Activated CD4-positive, alpha-beta memory T cell treated with anti-CD3 and anti-CD28 coated beads for 36 hours (primary cell): ENCODE measurements around the gene TTBK2. TPM values are rescaled to one million over a fixed set of nuclear protein-coding genes. Genes with fewer than 3 reads are reported as not detected.
"Not testable (repeated sequence)": the region's sequence is repeated elsewhere in the genome, so short reads cannot be mapped to it uniquely, and the experiment has no call there.

Experiments
- CTCF ChIA-PET: fragments of 350-600 bp; sonication (Branson Sonifier 250); formaldehyde crosslinking; loops from one replicate; lab custom pipeline; 2021; ENCODE audit warnings: antibody characterized with exemption, inconsistent platforms; lab: Charles Lee
- POLR2A ChIA-PET: fragments of 350-600 bp; sonication (Branson Sonifier 250); formaldehyde crosslinking; loops from one replicate; lab custom pipeline; 2021; ENCODE audit warnings: antibody characterized with exemption; lab: Charles Lee
- DNase-seq: peaks from one replicate; pipeline ENCODE4 v3.0.0-alpha.2; 2020
- H3K27ac Mint-ChIP-seq: one replicate; pipeline ENCODE4 v1.8.0; 2021; ENCODE audit warnings: mixed read lengths
- H3K27me3 Mint-ChIP-seq: one replicate; pipeline ENCODE4 v1.8.0; 2021; ENCODE audit warnings: mixed read lengths
- H3K36me3 Mint-ChIP-seq: one replicate; pipeline ENCODE4 v1.8.0; 2021; ENCODE audit warnings: mixed read lengths
- H3K4me1 Mint-ChIP-seq: one replicate; pipeline ENCODE4 v1.8.0; 2021; ENCODE audit warnings: low read depth, mixed read lengths
- H3K4me3 Mint-ChIP-seq: one replicate; pipeline ENCODE4 v1.8.0; 2021; ENCODE audit warnings: mild to moderate bottlenecking, mixed read lengths
- H3K9me3 Mint-ChIP-seq: one replicate; pipeline ENCODE4 v1.8.0; 2021; ENCODE audit warnings: mixed read lengths
- intact Hi-C: fragments of 100-400 bp; cut with micrococcal nuclease; formaldehyde crosslinking; loops from one replicate; pipeline ENCODE4 v1.15.1; 2023
- total RNA-seq, 2 experiments: library from RNA; stranded (reverse); gene quantifications; one replicate each; pipeline ENCODE4 v1.2.3, GENCODE V29; 2021

The TTBK2 gene
- total RNA-seq, 2 experiments from 2014 or later = 12.6 to 13.8 TPM

DNA sequence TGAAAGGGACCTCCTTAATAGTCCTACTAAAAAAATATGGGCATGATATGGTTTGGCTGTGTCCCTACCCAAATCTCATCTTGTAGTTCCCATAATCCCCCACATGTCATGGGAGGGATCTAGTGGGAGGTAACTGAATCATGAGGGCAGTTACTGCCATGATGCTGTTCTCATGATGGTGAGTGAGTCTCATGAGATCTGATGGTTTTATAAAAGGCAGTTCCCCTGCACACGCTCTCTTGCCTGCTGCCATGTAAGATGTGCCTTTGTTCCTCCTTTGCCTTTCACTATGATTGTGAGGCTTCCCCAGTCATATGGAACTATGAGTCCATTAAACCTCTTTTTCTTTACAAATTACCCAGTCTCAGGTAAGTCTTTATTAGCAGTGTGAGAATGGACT lies 26.7 kb downstream of the TTBK2 start:
- H3K27ac Mint-ChIP-seq, H3K27me3 Mint-ChIP-seq, POLR2A ChIA-PET, DNase-seq, CTCF ChIA-PET, H3K4me1 Mint-ChIP-seq, intact Hi-C loops, H3K9me3 Mint-ChIP-seq, H3K4me3 Mint-ChIP-seq: not testable (repeated sequence)
- H3K36me3 Mint-ChIP-seq = peaks cover 12% of the 10 kb centered on the region

DNA sequence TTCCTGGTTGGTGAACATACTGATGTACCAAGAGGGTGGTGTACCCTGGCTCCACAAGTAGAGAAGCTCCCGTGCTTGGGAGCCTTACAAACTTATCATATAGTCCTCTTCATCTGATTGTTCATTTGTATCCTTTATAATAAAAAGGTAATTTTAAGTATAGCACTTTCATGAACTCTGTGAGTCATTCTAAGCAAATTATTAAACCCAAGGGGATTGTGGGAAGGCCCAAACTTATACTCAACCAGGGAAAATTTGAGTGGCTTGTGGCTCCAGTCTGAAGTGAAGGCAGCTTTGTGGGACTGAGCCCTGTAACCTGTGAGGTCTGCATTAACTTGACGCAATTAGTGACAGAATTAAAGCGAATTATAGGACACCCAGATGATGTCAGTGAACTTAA lies 29.0 kb downstream of the TTBK2 start:
- ChIA-PET CTCF (no interaction called here), POLR2A (no interaction called here)
- Mint-ChIP-seq H3K27me3 (no peaks in the 10 kb centered on the region), H3K9me3 (peaks cover 3% of the 10 kb centered on the region), H3K4me3 (no peak overlapping the region), H3K27ac (no peak overlapping the region), H3K36me3 (peaks cover 12% of the 10 kb centered on the region), H3K4me1 (peaks cover 2% of the 10 kb centered on the region)
- intact Hi-C loops = no loop called here
- DNase-seq = no peak

DNA sequence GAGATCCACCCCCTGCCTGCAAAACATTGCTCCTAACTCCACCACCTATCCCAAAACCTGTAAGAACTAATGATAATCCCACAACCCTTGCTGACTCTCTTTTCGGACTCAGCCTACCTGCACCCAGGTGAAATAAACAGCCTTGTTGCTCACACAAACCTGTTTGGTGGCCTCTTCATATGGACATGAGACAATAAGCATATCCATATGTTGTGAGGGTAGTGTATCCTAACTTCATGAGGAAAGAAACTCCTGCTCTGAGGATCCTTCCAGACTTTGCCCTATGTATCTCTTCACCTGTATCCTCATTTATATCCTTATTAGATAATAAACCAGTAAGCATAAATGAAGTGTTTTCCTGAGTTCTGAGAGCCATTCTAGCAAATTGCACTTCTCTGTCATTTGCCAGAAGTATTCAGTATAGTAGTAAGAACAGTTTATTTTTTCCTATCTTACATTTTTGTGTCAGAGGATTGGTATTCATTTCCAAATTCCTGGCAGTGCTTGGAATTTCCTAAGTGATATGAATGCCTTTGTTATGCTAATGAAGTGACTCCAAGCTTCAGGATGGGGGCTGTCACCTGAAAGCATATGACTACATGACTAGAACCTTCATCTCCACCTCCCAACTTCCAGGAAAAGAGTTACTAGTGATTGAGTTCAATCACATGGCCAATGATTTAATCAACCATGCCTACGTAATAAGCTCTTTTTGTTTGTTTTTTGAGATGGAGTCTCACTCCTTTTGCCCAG lies 30.2 kb downstream of the TTBK2 start:
- Mint-ChIP-seq H3K27me3 (no peaks in the 10 kb centered on the region), H3K27ac (no peak overlapping the region), H3K9me3 (peaks cover 4% of the 10 kb centered on the region), H3K4me1 (peaks cover 2% of the 10 kb centered on the region), H3K4me3 (no peak overlapping the region), H3K36me3 (peaks cover 12% of the 10 kb centered on the region)
- ChIA-PET POLR2A (no interaction called here), CTCF (interaction anchor here (0.6 kb wide), 1 partner anchor 111 kb away, joined by 3 read pairs; no protein-coding TSS in a partner anchor)
- DNase-seq = no peak
- intact Hi-C loops = no loop called here

DNA sequence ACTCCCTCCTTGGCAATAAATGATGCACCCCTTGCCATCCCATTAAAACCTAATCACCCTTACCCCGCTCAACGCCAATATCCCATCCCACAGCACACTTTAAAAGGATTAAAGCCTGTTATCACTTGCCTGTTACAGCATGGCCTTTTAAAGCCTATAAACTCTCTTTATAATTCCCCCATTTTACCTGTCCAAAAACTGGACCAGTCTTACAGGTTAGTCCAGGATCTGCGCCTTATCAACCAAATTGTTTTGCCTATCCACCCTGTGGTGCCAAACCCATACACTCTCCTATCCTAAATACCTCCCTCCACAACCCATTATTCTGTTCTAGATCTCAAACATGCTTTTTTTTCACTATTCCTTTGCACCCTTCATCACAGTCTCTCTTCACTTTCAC lies 33.2 kb downstream of the TTBK2 start:
- intact Hi-C loops, H3K36me3 Mint-ChIP-seq, POLR2A ChIA-PET, H3K27me3 Mint-ChIP-seq, H3K27ac Mint-ChIP-seq, H3K4me3 Mint-ChIP-seq, DNase-seq, H3K4me1 Mint-ChIP-seq, CTCF ChIA-PET: not testable (repeated sequence)
- peaks cover 19% of the 10 kb centered on the region for H3K9me3 Mint-ChIP-seq

DNA sequence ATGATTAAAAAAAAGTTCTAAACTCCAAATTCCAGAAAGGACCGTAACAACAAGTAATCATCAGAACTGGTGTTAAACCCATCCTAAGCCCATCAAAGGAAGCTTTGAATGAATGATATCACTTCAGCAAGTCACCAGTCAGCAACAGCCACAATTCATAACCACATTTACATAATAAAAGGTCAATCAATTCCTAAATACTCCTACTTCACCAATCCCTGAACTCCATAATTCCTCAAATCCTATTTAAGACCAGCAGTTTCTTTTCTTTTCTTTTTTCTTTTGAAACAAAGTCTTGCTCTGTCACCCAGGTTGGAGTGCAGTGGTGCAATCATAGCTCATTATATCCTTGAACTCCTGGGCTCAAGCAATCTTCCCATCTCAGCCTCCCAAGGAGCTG lies 40.5 kb downstream of the TTBK2 start:
- Mint-ChIP-seq H3K4me3 (no peak overlapping the region), H3K9me3 (peaks cover 16% of the 10 kb centered on the region), H3K4me1 (no peaks in the 10 kb centered on the region), H3K27ac (no peak overlapping the region), H3K36me3 (peaks cover 4% of the 10 kb centered on the region), H3K27me3 (no peaks in the 10 kb centered on the region)
- CTCF ChIA-PET = interaction anchor here (0.6 kb wide), 2 partner anchors 49 to 395 kb away, joined by 4 read pairs; no protein-coding TSS in a partner anchor
- POLR2A ChIA-PET = no interaction called here
- intact Hi-C loops = no loop called here
- no peak for DNase-seq

DNA sequence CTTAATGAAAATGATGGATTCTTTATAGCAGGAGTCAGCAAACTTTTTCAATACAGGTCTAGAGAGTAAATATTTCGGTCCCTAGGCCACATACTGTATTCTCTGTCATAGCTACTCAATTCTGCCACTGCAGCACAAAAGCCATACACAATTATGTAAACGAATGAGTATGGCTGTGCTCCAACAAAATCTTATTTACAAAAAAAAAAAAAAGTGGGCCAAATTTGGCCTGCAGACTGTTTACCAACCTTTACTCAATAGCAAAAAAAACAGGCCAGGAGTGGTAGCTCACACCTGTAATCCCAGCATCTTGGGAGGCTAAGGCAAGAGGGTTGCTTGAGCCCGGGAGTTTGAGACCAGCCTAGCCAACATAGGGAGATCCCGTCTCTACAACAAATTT lies 41.1 kb downstream of the TTBK2 start:
- Mint-ChIP-seq H3K27ac (no peak overlapping the region), H3K4me3 (no peak overlapping the region), H3K4me1 (no peaks in the 10 kb centered on the region), H3K27me3 (no peaks in the 10 kb centered on the region), H3K9me3 (peaks cover 9% of the 10 kb centered on the region), H3K36me3 (peaks cover 4% of the 10 kb centered on the region)
- intact Hi-C loops = no loop called here
- ChIA-PET POLR2A (no interaction called here), CTCF (interaction anchor here (0.6 kb wide), 2 partner anchors 50 to 394 kb away, joined by 4 read pairs; no protein-coding TSS in a partner anchor)
- DNase-seq = no peak

DNA sequence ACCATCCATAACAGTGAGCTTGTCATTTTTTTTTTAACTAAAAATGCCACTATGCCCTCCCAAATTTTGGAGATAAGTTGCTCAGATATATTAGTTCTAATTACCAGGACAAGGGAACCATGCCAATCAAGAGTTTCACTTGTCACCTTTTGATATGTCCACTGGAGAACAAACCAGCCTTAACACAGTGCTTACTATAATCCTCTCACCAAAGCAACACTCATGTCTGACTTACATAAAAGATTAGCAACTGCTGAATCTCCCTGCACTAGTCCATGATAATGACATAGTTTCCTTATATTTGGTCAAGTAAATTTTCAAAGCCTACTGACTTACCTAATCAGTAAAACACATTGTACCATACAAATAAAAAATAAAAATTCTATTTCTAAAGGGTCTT lies 44.4 kb downstream of the TTBK2 start:
- no peaks in the 10 kb centered on the region for H3K9me3 Mint-ChIP-seq
- ChIA-PET POLR2A (no interaction called here), CTCF (no interaction called here)
- intact Hi-C loops = no loop called here
- H3K36me3 Mint-ChIP-seq = no peaks in the 10 kb centered on the region
- no peaks in the 10 kb centered on the region for H3K27me3 Mint-ChIP-seq
- H3K4me3 Mint-ChIP-seq = no peak overlapping the region
- H3K27ac Mint-ChIP-seq = no peak overlapping the region
- no peak for DNase-seq
- no peaks in the 10 kb centered on the region for H3K4me1 Mint-ChIP-seq

DNA sequence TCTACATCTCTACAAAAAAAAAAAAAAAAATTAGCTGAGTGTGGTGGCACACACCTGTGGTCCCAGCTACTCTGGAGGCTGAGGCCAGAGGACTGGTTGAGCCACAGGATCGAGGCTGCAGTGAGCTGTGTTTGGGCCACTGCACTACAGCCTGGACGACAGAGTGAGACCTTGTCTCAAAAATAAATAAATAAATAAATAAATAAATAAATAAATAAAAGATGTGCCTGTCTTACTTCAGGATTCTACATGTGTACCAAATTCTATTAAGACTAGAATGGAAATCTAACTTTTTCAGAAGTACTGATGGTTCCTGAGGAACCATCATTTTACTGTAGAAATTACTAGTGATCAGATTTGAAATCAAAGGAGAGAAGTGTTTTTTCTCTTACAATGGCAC lies 51.9 kb downstream of the TTBK2 start:
- no peak for DNase-seq
- H3K9me3 Mint-ChIP-seq = no peaks in the 10 kb centered on the region
- no peaks in the 10 kb centered on the region for H3K27me3 Mint-ChIP-seq
- POLR2A ChIA-PET = interaction anchor here (0.6 kb wide), 2 partner anchors 41 to 317 kb away, joined by 3 read pairs; no protein-coding TSS in a partner anchor
- CTCF ChIA-PET = no interaction called here
- H3K27ac Mint-ChIP-seq = no peak overlapping the region
- no peak overlapping the region for H3K4me3 Mint-ChIP-seq
- intact Hi-C loops = no loop called here
- H3K36me3 Mint-ChIP-seq = peaks cover 14% of the 10 kb centered on the region
- no peaks in the 10 kb centered on the region for H3K4me1 Mint-ChIP-seq

DNA sequence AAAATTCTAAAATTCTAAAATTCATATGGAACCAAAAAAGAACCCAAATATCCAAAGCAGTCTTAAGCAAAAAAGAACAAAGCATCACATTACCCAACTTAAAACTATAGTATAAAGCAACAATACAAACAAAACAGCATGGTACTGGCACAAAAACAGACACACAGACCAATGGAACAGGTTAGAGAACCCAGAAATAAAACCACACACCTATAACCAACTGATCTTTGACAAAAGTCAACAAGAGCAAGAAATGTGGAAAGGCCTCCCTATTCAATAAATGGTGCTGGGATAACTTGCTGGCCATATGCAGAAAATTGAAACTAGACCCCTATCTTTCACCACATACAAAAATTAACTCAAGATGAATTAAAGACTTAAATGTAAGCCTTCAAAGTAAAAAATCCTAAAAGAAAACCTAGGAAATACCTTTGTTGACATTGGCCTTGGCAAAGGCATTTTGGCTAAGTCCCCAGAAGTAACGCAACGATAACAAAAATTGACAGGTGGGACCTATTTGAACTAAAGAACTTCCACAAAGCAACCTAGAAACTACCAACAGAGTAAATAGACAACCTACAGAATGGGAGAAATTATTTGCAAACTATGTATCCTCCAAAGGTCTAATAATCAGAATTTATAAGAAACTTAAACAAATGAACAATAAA lies 56.9 kb downstream of the TTBK2 start:
- intact Hi-C loops = no loop called here
- POLR2A ChIA-PET = no interaction called here
- Mint-ChIP-seq H3K27me3 (no peaks in the 10 kb centered on the region), H3K27ac (no peak overlapping the region), H3K4me3 (no peak overlapping the region), H3K36me3 (peaks cover 21% of the 10 kb centered on the region), H3K4me1 (no peaks in the 10 kb centered on the region), H3K9me3 (no peaks in the 10 kb centered on the region)
- CTCF ChIA-PET = no interaction called here
- no peak for DNase-seq

DNA sequence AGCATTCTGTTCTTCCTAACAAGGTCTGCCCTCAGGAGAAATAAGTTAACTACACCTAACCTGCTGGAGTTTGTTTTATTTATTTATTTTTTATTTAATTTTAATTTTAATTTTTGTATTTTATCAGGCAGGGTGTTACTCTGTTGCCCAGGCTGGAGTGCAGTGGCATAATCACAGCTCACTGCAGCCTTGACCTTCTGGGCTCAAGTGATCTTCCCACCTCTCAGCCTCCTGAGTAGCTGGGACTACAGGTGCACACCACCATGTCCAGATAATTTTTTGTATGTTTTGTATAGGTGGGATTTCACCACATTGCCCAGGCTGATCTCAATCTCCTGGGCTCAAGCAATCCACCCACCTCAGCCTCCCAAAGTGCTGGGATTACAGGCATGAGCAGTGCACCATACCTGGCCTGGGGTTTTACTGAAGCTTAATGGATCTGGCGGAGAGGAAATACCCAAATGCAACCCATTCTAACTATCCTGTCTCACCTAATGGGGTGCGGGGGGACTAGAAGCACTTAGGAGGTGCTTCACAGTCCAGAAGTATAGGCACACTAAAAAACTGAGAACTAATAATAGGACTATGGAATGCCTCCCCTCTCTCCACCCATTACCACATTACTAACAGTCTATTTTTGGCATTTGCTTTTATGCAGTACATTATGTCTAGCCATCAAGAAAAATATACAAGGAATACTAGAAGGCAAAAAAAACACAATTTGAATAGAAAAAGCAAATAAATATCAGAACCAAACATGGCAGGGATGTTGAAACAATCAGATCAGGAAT lies 61.4 kb downstream of the TTBK2 start:
- H3K27ac Mint-ChIP-seq = no peak overlapping the region
- no peak for DNase-seq
- H3K9me3 Mint-ChIP-seq = no peaks in the 10 kb centered on the region
- peaks cover 22% of the 10 kb centered on the region for H3K36me3 Mint-ChIP-seq
- POLR2A ChIA-PET = no interaction called here
- no peaks in the 10 kb centered on the region for H3K27me3 Mint-ChIP-seq
- H3K4me3 Mint-ChIP-seq = no peak overlapping the region
- CTCF ChIA-PET = no interaction called here
- no peaks in the 10 kb centered on the region for H3K4me1 Mint-ChIP-seq
- intact Hi-C loops = no loop called here

DNA sequence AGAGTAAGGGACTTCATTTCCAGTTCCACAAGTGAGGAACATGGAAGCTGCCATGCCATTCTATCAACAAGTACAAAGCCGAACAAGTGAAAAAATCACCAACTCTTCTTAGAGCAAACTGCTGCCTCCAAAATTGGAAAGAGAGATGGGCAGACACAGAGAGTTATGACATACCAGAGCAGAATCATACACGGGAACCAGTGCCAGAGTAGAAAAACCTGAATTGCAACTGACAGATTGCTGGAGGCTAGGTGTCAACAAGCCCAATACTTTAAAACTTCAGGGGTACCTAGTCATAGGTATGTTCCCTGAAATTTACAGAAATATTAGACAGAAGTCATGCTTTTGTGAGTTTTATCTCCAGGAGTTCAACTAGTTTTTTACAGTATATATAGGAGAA lies 62.0 kb downstream of the TTBK2 start:
- no peak for DNase-seq
- Mint-ChIP-seq H3K27ac (no peak overlapping the region), H3K9me3 (no peaks in the 10 kb centered on the region), H3K4me3 (no peak overlapping the region), H3K4me1 (no peaks in the 10 kb centered on the region), H3K27me3 (no peaks in the 10 kb centered on the region), H3K36me3 (peaks cover 18% of the 10 kb centered on the region)
- intact Hi-C loops = no loop called here
- CTCF ChIA-PET = no interaction called here
- POLR2A ChIA-PET = no interaction called here

DNA sequence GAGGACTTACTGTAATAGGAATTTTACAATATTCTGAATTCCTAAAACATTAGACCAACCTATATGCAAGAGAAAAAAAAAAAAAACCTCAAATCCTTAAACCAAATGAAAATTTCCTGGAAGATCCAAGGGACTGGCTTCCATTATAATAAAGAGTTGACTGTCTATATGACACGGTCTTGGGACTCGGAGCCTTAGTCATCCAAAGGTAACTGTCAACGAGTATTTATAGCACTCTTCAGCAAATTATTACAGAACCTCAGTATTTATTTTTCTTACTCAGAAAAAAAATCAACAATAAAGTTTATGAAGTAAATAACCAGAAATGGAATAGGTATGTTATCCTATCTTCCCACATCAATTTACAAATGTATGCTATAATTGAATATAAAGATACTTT lies 66.0 kb downstream of the TTBK2 start:
- Mint-ChIP-seq H3K27me3 (no peaks in the 10 kb centered on the region), H3K4me1 (no peaks in the 10 kb centered on the region), H3K27ac (no peak overlapping the region), H3K9me3 (no peaks in the 10 kb centered on the region), H3K36me3 (peaks cover 10% of the 10 kb centered on the region), H3K4me3 (no peak overlapping the region)
- ChIA-PET POLR2A (no interaction called here), CTCF (no interaction called here)
- intact Hi-C loops = no loop called here
- DNase-seq = no peak
